ENCODE results near the gene NKD2. TPM values are rescaled to one million over a fixed set of nuclear protein-coding genes. Genes with fewer than 3 reads are reported as not detected.

NKD2 gene
- total RNA-seq, 2 experiments from 2014 or later: 0.17 to 0.30 TPM

- Histone ChIP-seq H3K9me3 (ENCODE audit: control insufficient read depth in 1 of 2, insufficient read depth in 1 of 2, low read length in 2 of 2) (peaks cover 0 to 10% of the 10 kb centered on the region in 2 experiments), H3K4me3 (ENCODE audit: low read length) (no peak overlapping the region), H3K36me3 (ENCODE audit: insufficient read depth, low read length) (no peaks in the 10 kb centered on the region), H3K27ac (ENCODE audit: low read depth in 1 of 2, low read length in 2 of 2) (no peak overlapping the region), H3K4me1 (ENCODE audit: insufficient read depth, low read length) (peaks cover 33% of the 10 kb centered on the region), H3K27me3 (ENCODE audit: control insufficient read depth in 1 of 2, insufficient read depth in 2 of 2, low read length in 2 of 2) (peaks cover 12 to 16% of the 10 kb centered on the region in 2 experiments)
- TF ChIP-seq CTCF (IDR thresholded peaks at IDR 0.05): no peak
- Mint-ChIP-seq H3K36me3 (ENCODE audit: low read depth) (no peaks in the 10 kb centered on the region), H3K4me3 (peak overlapping the region; percentile 48), H3K27me3 (peaks cover 7% of the 10 kb centered on the region), H3K27ac (no peak overlapping the region), H3K9me3 (no peaks in the 10 kb centered on the region), H3K4me1 (ENCODE audit: low read depth) (peaks cover 29% of the 10 kb centered on the region)
- no peak for ATAC-seq (ENCODE audit: poor library complexity)
- intact Hi-C loops (cut with DNase I, micrococcal nuclease): no loop called here
- ChIA-PET POLR2A (no interaction called here), CTCF (no interaction called here)
- peak in 1 of 14 experiments; percentile 25 for DNase-seq
Observed at GRCh38 chr5:1001406-1002270, 7.0 kb upstream of the NKD2 start.

GRCh38 chr5:1002271-1002546 lies 6.4 kb upstream of the NKD2 start:
- H3K36me3 Mint-ChIP-seq (ENCODE audit: low read depth): no peaks in the 10 kb centered on the region
- ATAC-seq (ENCODE audit: poor library complexity): no peak
- no peaks in the 10 kb centered on the region for H3K36me3 ChIP-seq (ENCODE audit: insufficient read depth, low read length)
- POLR2A ChIA-PET: no interaction called here
- H3K4me1 Mint-ChIP-seq (ENCODE audit: low read depth): peaks cover 24% of the 10 kb centered on the region
- H3K4me3 Mint-ChIP-seq: no peak overlapping the region
- H3K27ac ChIP-seq (ENCODE audit: low read depth in 1 of 2, low read length in 2 of 2): no peak overlapping the region
- no peak for TF ChIP-seq CTCF (IDR thresholded peaks at IDR 0.05)
- peaks cover 15 to 22% of the 10 kb centered on the region in 2 experiments for H3K27me3 ChIP-seq (ENCODE audit: control insufficient read depth in 1 of 2, insufficient read depth in 2 of 2, low read length in 2 of 2)
- H3K4me3 ChIP-seq (ENCODE audit: low read length): no peak overlapping the region
- H3K27me3 Mint-ChIP-seq: peaks cover 13% of the 10 kb centered on the region
- CTCF ChIA-PET: no interaction called here
- no peaks in the 10 kb centered on the region for H3K9me3 Mint-ChIP-seq
- peaks cover 0 to 13% of the 10 kb centered on the region in 2 experiments for H3K9me3 ChIP-seq (ENCODE audit: control insufficient read depth in 1 of 2, insufficient read depth in 1 of 2, low read length in 2 of 2)
- intact Hi-C loops (cut with DNase I, micrococcal nuclease): no loop called here
- peaks cover 28% of the 10 kb centered on the region for H3K4me1 ChIP-seq (ENCODE audit: insufficient read depth, low read length)
- H3K27ac Mint-ChIP-seq: no peak overlapping the region
- no peak for DNase-seq

- TF ChIP-seq CTCF (IDR thresholded peaks at IDR 0.05): no peak
- no peak for ATAC-seq (ENCODE audit: poor library complexity)
Observed at GRCh38 chr5:1002836-1003235, 5.8 kb upstream of the NKD2 start.

More at GRCh38 chr5:1002836-1003235, 5.8 kb upstream of the NKD2 start:
- Histone ChIP-seq H3K4me1 (ENCODE audit: insufficient read depth, low read length) (peaks cover 27% of the 10 kb centered on the region), H3K27me3 (ENCODE audit: control insufficient read depth in 1 of 2, insufficient read depth in 2 of 2, low read length in 2 of 2) (peaks cover 22 to 28% of the 10 kb centered on the region in 2 experiments), H3K4me3 (ENCODE audit: low read length) (no peak overlapping the region), H3K9me3 (ENCODE audit: control insufficient read depth in 1 of 2, insufficient read depth in 1 of 2, low read length in 2 of 2) (peaks cover 0 to 19% of the 10 kb centered on the region in 2 experiments), H3K36me3 (ENCODE audit: insufficient read depth, low read length) (no peaks in the 10 kb centered on the region), H3K27ac (ENCODE audit: low read depth in 1 of 2, low read length in 2 of 2) (no peak overlapping the region)
- Mint-ChIP-seq H3K4me3 (peak overlapping the region; percentile 80), H3K9me3 (no peaks in the 10 kb centered on the region), H3K27me3 (peaks cover 19% of the 10 kb centered on the region), H3K27ac (no peak overlapping the region), H3K4me1 (ENCODE audit: low read depth) (peaks cover 21% of the 10 kb centered on the region), H3K36me3 (ENCODE audit: low read depth) (no peaks in the 10 kb centered on the region)
- ChIA-PET POLR2A (no interaction called here), CTCF (no interaction called here)
- DNase-seq: peak in 1 of 14 experiments; percentile 21
- intact Hi-C loops (cut with DNase I, micrococcal nuclease): no loop called here

All from CD4-positive, alpha-beta T cell (primary cell).